ENCODE results near the gene CFAP221.

DNA sequence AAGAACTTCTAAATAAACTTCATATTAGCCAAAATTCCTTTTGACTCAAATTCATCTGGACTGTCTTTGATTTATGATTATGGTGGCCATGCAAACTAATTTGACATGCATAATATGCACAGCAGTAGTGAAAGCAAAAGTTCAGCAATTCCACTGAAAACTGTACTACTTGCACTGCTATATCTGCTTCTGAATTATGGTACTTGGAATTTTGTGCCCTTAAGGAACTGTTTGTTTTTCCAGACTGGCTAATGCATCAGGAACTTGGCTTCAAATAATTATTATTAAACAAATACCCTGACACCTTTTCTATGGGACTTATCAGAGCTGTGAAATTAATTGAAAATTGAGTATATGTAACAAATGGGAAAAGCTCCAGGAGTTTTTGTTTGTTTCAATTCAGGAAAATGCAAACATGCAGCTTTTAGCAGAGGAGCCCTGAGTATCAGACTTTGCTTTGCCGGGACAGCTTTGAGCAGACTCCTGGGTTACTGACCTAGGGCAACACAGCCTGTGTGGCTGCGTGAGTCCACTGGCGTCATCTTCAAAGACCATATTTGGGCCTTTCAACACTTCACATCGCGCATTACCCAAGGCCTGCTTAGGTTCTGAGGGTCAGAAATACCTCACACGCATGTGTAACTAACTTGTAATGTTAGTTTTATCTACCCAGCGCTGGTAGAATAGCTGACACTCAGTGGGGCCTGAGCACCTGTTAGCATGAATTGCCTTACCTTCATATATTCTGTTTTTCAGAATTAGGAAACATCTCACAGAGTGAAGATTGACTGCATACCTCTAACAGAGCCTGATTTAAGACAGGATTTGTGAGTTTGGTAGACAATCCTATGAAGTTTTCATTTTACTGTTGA is 35.4 kb downstream of the CFAP221 start:
- TF ChIP-seq, protein P1, sequence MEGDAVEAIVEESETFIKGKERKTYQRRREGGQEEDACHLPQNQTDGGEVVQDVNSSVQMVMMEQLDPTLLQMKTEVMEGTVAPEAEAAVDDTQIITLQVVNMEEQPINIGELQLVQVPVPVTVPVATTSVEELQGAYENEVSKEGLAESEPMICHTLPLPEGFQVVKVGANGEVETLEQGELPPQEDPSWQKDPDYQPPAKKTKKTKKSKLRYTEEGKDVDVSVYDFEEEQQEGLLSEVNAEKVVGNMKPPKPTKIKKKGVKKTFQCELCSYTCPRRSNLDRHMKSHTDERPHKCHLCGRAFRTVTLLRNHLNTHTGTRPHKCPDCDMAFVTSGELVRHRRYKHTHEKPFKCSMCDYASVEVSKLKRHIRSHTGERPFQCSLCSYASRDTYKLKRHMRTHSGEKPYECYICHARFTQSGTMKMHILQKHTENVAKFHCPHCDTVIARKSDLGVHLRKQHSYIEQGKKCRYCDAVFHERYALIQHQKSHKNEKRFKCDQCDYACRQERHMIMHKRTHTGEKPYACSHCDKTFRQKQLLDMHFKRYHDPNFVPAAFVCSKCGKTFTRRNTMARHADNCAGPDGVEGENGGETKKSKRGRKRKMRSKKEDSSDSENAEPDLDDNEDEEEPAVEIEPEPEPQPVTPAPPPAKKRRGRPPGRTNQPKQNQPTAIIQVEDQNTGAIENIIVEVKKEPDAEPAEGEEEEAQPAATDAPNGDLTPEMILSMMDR (conservative IDR thresholded peaks at IDR 0.05; ENCODE audit: low read length) = no peak
- TF ChIP-seq EZH2phosphoT487 (IDR thresholded peaks at IDR 0.05; ENCODE audit: borderline replicate concordance, low read depth, low read length) = no peak
